RWPE1 (cell line): ENCODE data around the gene SMARCD2.

Experiments used
- CTCF ChIA-PET: fragments of 350-600 bp; sonication (Branson Sonifier 250); formaldehyde crosslinking; extraction: SDS; loops from one replicate; lab custom pipeline; 2021; lab: Yijun Ruan, JAX
- POLR2A ChIA-PET: fragments of 400-600 bp; formaldehyde crosslinking; extraction: SDS; loops from one replicate; lab custom pipeline; 2020; ENCODE audit warnings: antibody characterized with exemption; ENCODE audit not compliant: low non-redundant PET; lab: Yijun Ruan, JAX
- DNase-seq: peaks from one replicate; pipeline ENCODE4 v3.0.0; 2012; ENCODE audit warnings: low spot score
- H3K27ac ChIP-seq: fragments of 450-650 bp; 2 replicates; pipeline ENCODE4 v1.5.1; 2017
- TF ChIP-seq, protein P1 (sequence below): fragments of 450-650 bp; conservative IDR thresholded peaks from 2 replicates; pipeline ENCODE4 v1.5.1; 2017; ENCODE audit warnings: low read depth, mild to moderate bottlenecking

Gene SMARCD2

DNA sequence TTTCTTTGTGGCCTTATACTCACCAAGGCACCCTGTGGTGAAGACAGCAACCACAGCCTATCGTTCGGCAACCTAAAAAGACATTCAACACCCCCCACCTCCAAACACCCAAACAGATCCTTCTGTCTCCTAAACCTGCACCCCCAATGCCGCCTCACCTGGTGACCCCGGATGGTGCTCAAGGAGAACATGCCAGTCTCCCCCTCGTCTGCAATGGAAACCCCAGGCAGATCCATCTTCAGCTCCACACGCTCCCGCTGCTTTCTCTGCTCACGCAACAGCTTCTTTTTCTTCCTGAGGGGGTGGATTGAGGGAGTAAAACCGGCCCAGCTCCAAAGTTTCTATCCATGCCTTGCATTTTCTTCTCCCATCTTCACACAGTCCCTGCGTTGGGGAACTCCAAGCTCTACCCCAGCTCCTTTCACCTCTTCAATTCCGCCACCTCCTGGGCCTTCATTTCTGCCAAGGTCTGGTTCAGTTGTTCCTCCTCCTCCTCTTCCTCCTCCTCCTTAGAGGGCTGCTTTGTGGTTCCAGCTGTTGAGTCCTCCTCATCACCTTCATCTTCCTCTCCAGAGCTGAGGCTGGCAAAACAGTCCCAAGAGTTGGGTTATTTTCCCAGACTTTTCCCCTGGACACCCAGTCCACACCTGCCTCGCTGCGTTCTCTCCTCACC, 18.7 kb downstream of the SMARCD2 start:
- ChIA-PET CTCF (interaction anchor here (0.6 kb wide), 1 partner anchor 25 kb away, joined by 3 read pairs; no protein-coding TSS in a partner anchor), POLR2A (no interaction called here)
- H3K27ac ChIP-seq: peak overlapping the region; percentile 10
- DNase-seq: no peak
- TF ChIP-seq, protein P1, sequence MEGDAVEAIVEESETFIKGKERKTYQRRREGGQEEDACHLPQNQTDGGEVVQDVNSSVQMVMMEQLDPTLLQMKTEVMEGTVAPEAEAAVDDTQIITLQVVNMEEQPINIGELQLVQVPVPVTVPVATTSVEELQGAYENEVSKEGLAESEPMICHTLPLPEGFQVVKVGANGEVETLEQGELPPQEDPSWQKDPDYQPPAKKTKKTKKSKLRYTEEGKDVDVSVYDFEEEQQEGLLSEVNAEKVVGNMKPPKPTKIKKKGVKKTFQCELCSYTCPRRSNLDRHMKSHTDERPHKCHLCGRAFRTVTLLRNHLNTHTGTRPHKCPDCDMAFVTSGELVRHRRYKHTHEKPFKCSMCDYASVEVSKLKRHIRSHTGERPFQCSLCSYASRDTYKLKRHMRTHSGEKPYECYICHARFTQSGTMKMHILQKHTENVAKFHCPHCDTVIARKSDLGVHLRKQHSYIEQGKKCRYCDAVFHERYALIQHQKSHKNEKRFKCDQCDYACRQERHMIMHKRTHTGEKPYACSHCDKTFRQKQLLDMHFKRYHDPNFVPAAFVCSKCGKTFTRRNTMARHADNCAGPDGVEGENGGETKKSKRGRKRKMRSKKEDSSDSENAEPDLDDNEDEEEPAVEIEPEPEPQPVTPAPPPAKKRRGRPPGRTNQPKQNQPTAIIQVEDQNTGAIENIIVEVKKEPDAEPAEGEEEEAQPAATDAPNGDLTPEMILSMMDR: no peak

DNA sequence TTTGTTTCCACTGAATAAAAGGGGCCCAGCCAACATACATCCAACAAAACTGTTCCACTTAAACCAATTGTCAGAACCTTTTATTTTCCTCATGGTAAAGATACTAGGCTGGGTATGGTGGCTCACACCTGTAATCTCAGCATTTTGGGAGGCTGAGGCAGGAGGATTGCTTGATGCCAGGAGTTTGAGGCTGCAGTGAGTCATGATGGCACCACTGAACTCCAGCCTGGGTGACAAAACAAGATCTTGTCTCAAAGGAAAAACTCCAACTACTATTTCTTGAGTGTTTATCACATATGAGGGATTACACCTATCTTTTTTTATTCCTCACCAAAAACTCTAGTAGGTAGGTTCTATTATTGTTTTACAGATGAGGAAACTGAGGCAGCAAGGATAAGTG, 19.9 kb downstream of the SMARCD2 start:
- CTCF ChIA-PET: no interaction called here
- no peak for DNase-seq
- no peak overlapping the region for H3K27ac ChIP-seq
- TF ChIP-seq, protein P1: no peak
- POLR2A ChIA-PET: no interaction called here

DNA sequence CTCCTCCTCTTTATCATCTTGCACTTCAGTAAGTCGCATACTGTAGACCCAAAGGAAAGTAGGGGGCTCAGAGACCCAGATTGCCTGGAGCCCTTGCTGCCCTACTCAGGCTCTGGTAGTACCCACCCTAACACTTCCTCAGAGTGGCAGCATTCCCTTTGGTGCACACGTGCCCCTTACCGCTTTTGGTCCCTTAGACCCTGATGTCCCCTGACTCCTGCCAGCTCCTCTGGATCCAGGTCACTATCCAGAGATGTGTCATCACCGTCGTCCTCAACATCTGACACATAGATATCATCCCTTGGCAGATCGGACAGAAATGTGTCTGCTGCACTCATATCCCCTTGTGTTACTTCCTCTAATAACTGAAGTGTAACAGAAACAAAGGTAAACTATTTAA, 20.7 kb downstream of the SMARCD2 start:
- POLR2A ChIA-PET: no interaction called here
- CTCF ChIA-PET: interaction anchor here (0.6 kb wide), 1 partner anchor 27 kb away, joined by 3 read pairs; no protein-coding TSS in a partner anchor
- peak overlapping the region; percentile 17 for H3K27ac ChIP-seq
- no peak for DNase-seq
- TF ChIP-seq, protein P1: no peak

DNA sequence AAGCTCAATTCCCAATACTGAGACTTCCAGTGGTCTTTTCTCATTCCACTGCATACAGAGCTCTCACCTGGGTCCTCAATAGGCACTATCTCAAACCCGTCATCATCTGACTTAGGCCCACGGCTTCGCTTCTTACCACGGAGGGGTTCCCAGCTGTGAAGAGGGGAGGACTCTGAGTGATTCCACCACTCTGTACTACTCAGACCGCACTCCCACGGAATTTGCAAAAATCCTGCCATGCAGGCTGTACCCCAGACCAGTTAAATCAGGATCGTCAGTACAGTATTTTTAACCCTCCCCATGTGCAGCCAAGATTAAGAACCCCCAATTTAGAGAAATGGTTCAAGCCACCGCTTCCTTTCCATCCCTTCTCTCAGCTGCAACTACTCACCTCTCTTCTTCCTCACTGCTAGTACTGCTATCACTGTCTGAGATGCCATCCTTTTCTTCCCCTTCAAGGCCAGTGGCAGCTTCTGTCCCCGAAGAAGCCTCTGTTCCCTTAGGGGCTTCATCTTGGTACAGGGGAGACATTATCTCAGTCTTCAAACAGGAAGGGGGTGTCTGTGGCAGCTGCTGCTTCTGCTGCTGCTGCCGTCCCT, 21.4 kb downstream of the SMARCD2 start:
- ChIA-PET CTCF (interaction anchor here (0.6 to 1.1 kb wide), 2 partner anchors 11 to 27 kb away, joined by 3 read pairs; no protein-coding TSS in a partner anchor), POLR2A (interaction anchor here (0.7 kb wide), 1 partner anchor 390 kb away, joined by 3 read pairs; no protein-coding TSS in a partner anchor)
- DNase-seq: no peak
- H3K27ac ChIP-seq: peak overlapping the region; percentile 17
- TF ChIP-seq, protein P1: no peak

DNA sequence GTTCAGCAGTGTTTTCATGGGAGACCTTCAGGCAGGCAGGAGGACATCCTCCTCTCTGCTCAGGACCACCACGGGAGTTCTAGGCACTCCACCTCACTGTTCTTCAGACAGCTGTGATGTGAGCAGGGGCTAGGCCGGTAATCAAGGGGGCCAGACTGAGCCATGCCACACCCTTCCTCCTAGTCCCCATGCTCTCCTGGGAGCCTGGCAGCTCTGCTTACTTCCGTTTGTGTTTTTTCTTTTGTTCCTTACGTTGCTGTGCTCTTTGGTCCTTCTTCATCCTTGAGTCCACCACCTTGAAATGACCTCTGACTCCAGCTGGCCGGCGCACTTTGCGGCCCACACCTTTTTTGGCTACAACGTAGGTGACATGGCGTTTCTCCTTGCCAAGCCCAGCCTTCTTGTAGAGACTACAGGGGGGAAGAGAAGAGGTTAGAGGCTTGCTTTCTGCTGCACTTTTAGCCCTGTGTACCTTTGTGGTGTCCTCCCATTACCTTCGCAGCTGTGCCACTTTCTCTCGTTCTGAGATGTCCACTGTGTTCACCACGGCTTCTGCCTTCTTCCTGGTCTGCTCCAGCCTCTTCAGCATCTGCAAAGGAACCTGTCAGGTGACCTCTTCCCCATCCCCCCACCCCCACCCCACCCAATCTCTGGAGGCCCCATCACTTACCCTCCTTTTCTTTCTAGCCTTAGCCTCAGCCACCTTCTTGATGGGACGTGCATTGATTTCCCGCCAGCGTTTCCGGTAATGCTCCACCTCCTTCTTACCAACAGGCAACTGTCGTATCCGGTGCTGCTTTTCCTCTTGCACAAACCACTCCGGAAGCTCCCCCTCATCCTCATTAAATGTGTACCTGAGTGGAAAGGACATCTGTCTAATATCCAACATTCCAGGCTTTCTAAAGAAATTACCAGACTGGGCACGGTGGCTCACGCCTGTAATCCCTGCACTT, 22.6 kb downstream of the SMARCD2 start:
- no peak for DNase-seq
- ChIA-PET CTCF (interaction anchor here (1.1 kb wide), 1 partner anchor 12 kb away, joined by 3 read pairs; no protein-coding TSS in a partner anchor), POLR2A (no interaction called here)
- H3K27ac ChIP-seq: peak overlapping the region; percentile 35
- TF ChIP-seq, protein P1: no peak

DNA sequence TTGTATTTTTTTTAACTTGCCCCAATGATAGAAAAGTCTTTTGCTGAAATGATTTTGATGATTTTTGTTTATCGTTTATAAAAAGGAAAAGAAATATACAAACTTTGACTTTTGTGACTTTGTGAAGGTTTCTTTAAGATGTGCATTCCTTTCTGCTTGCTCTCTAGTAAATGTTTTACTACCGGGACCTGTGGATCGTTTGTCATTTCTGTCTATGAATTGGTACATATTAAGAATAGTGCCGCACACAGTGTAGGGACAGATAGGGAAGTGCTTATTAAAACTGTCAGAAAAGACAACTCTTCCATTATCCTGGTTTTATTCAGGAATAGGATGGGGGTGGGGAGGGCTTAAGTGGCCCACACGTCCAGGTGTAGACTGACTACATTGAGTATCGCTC, 23.4 kb downstream of the SMARCD2 start:
- ChIA-PET POLR2A (no interaction called here), CTCF (interaction anchor here (0.8 kb wide), 1 partner anchor 44 kb away, joined by 3 read pairs; no protein-coding TSS in a partner anchor)
- TF ChIP-seq, protein P1: no peak
- H3K27ac ChIP-seq: peak overlapping the region; percentile 35
- DNase-seq: no peak
